Retinal pigment epithelial cell (primary cell): ENCODE measurements around the gene FRMD3.

Source experiments
- DNase-seq: peaks from one replicate; pipeline ENCODE4 v3.0.0-alpha.2; 2010; ENCODE audit warnings: low read depth
- H3K4me3 ChIP-seq: 2 replicates; pipeline ENCODE4 v1.5.1; 2011; ENCODE audit warnings: mild to moderate bottlenecking, low read length, control low read depth, moderate library complexity
- CTCF ChIP-seq: conservative IDR thresholded peaks from 2 replicates; pipeline ENCODE4 v1.5.1; 2011; ENCODE audit warnings: low read depth, low read length, control low read depth, inconsistent platforms

The FRMD3 gene

GRCh38 chr9:83471241-83471640 lies 67.0 kb downstream of the FRMD3 start:
- no peak for TF ChIP-seq CTCF
- DNase-seq: no peak
- no peak overlapping the region for H3K4me3 ChIP-seq

GRCh38 chr9:83469722-83470121 lies 68.5 kb downstream of the FRMD3 start:
- DNase-seq: no peak
- no peak for TF ChIP-seq CTCF
- no peak overlapping the region for H3K4me3 ChIP-seq

- TF ChIP-seq CTCF: no peak
- no peak for DNase-seq
Measured at GRCh38 chr9:83468821-83469220, 69.4 kb downstream of the FRMD3 start.

GRCh38 chr9:83466877-83467276 lies 71.3 kb downstream of the FRMD3 start:
- peak; percentile 16 for DNase-seq
- TF ChIP-seq CTCF: no peak
- H3K4me3 ChIP-seq: no peak overlapping the region

More at GRCh38 chr9:83468821-83469220, 69.4 kb downstream of the FRMD3 start:
- no peak overlapping the region for H3K4me3 ChIP-seq

DNA sequence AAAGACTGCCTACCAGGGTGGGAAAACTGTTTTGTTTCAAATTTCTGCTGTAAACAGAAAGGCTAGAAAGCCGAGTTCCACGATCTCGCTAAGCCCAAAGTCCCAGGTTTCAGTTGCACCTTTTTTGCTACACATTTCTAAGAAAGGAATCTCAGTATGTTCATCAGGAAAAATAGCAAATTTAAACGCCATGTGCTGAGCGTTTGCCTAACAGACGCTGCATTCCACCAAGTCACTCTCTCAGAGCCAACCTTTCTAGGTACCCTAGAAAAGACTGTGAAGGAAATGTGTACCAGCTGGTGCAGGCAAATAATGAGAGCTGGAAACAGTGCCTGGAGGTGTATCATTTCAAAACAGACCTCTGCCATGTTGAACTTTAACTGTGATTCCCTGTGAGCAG lies 71.8 kb downstream of the FRMD3 start:
- TF ChIP-seq CTCF: no peak
- no peak overlapping the region for H3K4me3 ChIP-seq
- DNase-seq: no peak

DNA sequence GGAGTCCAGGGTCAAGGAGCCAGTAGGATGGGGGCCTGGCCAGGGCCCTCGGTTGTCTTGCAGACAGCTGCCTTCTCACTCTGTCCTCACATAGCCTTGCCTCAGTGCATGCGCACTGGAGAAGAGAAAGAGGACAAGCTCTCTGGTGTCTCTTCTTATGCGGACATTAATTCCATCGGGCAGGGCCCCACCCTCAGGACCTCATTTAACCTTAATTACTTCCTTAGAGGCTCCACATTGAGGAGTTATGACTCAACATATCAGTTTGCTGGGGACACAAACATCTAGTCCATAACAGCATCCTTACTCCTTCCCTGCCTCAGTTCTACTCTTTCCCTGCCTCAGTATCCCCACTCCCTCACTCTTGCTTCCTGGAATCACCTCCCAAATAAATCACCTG lies 78.4 kb downstream of the FRMD3 start:
- no peak for TF ChIP-seq CTCF
- no peak overlapping the region for H3K4me3 ChIP-seq

GRCh38 chr9:83458530-83458929 lies 79.7 kb downstream of the FRMD3 start:
- no peak overlapping the region for H3K4me3 ChIP-seq
- no peak for TF ChIP-seq CTCF

More for the DNA sequence above, 78.4 kb downstream of the FRMD3 start:
- DNase-seq: no peak

More at GRCh38 chr9:83458530-83458929, 79.7 kb downstream of the FRMD3 start:
- DNase-seq: no peak
